ENCODE results near the gene TBC1D22A. TPM values are rescaled to one million over a fixed set of nuclear protein-coding genes. Genes with fewer than 3 reads are reported as not detected.

The TBC1D22A gene
- polyA plus RNA-seq, 1 donor from 2014 or later = 9.3 TPM

GRCh38 chr22:47056361-47056760 is 293.9 kb downstream of the TBC1D22A start:
- no peak overlapping the region for H3K27ac ChIP-seq (ENCODE audit: low read length)
- no peaks in the 10 kb centered on the region for H3K27me3 ChIP-seq (ENCODE audit: insufficient read depth, low read depth, low read length)
- TF ChIP-seq RAD21 (conservative IDR thresholded peaks at IDR 0.05) = no peak
- TF ChIP-seq SMC3 (conservative IDR thresholded peaks at IDR 0.05; ENCODE audit: poor library complexity) = no peak
- no peak for TF ChIP-seq REST (IDR thresholded peaks at IDR 0.05; ENCODE audit: borderline replicate concordance)
- no peaks in the 10 kb centered on the region for H4K20me1 ChIP-seq (ENCODE audit: insufficient read depth)
- H3K9ac ChIP-seq (ENCODE audit: low read length) = no peak overlapping the region
- no peaks in the 10 kb centered on the region for H3K9me2 ChIP-seq (ENCODE audit: insufficient read depth, low read length)
- H3F3A ChIP-seq (ENCODE audit: insufficient read depth, low read length, poor library complexity, severe bottlenecking) = no peaks in the 10 kb centered on the region
- H2AFZ ChIP-seq (ENCODE audit: low read depth, low read length) = no peak overlapping the region
- H3K4me2 ChIP-seq (ENCODE audit: low read length) = no peak overlapping the region
- H3K36me3 ChIP-seq (ENCODE audit: insufficient read depth, low read length) = no peaks in the 10 kb centered on the region
- no peak overlapping the region for H3K4me3 ChIP-seq (ENCODE audit: low read length)
- H3K9me3 ChIP-seq (ENCODE audit: low read length) = no peaks in the 10 kb centered on the region
- H3K79me2 ChIP-seq (replicated peaks; ENCODE audit: insufficient read depth, low read length) = no peaks in the 10 kb centered on the region

- Histone ChIP-seq H4K20me1 (ENCODE audit: insufficient read depth) (no peaks in the 10 kb centered on the region), H3K36me3 (ENCODE audit: insufficient read depth, low read length) (no peaks in the 10 kb centered on the region), H3K9me3 (ENCODE audit: low read length) (no peaks in the 10 kb centered on the region), H3K27ac (ENCODE audit: low read length) (no peak overlapping the region), H3K4me3 (ENCODE audit: low read length) (no peak overlapping the region), H3K79me2 (replicated peaks; ENCODE audit: insufficient read depth, low read length) (no peaks in the 10 kb centered on the region), H3K9ac (ENCODE audit: low read length) (no peak overlapping the region), H3K27me3 (ENCODE audit: insufficient read depth, low read depth, low read length) (no peaks in the 10 kb centered on the region), H3K4me2 (ENCODE audit: low read length) (no peak overlapping the region), H3K9me2 (ENCODE audit: insufficient read depth, low read length) (no peaks in the 10 kb centered on the region), H2AFZ (ENCODE audit: low read depth, low read length) (no peak overlapping the region), H3F3A (ENCODE audit: insufficient read depth, low read length, poor library complexity, severe bottlenecking) (no peaks in the 10 kb centered on the region)
- no peak for TF ChIP-seq MXI1 (conservative IDR thresholded peaks at IDR 0.05; ENCODE audit: poor library complexity, severe bottlenecking)
- no peak for TF ChIP-seq RAD21 (conservative IDR thresholded peaks at IDR 0.05)
- TF ChIP-seq POLR2AphosphoS5 (IDR thresholded peaks at IDR 0.05) = no peak
- TF ChIP-seq TAF1 (IDR thresholded peaks at IDR 0.05; ENCODE audit: low read depth) = no peak
- no peak for TF ChIP-seq CTCF (IDR thresholded peaks at IDR 0.05; ENCODE audit: poor library complexity, severe bottlenecking)
- TF ChIP-seq EZH2 (IDR thresholded peaks at IDR 0.05; ENCODE audit: borderline replicate concordance, insufficient read depth, low read length, poor library complexity, severe bottlenecking) = no peak
- no peak for TF ChIP-seq SMC3 (conservative IDR thresholded peaks at IDR 0.05; ENCODE audit: poor library complexity)
- TF ChIP-seq REST (IDR thresholded peaks at IDR 0.05; ENCODE audit: borderline replicate concordance) = no peak
- TF ChIP-seq EP300 (conservative IDR thresholded peaks at IDR 0.05; ENCODE audit: poor library complexity, severe bottlenecking) = no peak
These were observed 294.5 kb downstream of the TBC1D22A start for GRCh38 chr22:47056776-47057470.
